ENCODE data around the gene PGA3. TPM values are rescaled to one million over a fixed set of nuclear protein-coding genes. Genes with fewer than 3 reads are reported as not detected.
"Not testable (repeated sequence)": the region's sequence is repeated elsewhere in the genome, so short reads cannot be mapped to it uniquely, and the experiment has no call there.

The PGA3 gene
- total RNA-seq, 1 donor from 2014 or later: 2.5 TPM

- no peak overlapping the region for H3K27ac ChIP-seq
- peaks cover 38% of the 10 kb centered on the region for H3K4me1 ChIP-seq
- no peak for DNase-seq (ENCODE audit: extremely low spot score in 2 of 2)
- no peak overlapping the region for H3K4me3 ChIP-seq
- no peak for TF ChIP-seq POLR2AphosphoS5 (IDR thresholded peaks at IDR 0.05; ENCODE audit: insufficient read depth in 1 of 2, low read depth in 1 of 2)
- no peak for TF ChIP-seq CTCF (IDR thresholded peaks at IDR 0.05)
- no peak for TF ChIP-seq POLR2A (IDR thresholded peaks at IDR 0.05)
- H3K27me3 ChIP-seq: no peaks in the 10 kb centered on the region
- intact Hi-C loops (cut with DNase I): no loop called here
- no peaks in the 10 kb centered on the region for H3K9me3 ChIP-seq
- H3K36me3 ChIP-seq: no peaks in the 10 kb centered on the region
Measured at GRCh38 chr11:61163021-61163420, 40.3 kb upstream of the PGA3 start.

GRCh38 chr11:61163714-61164605 lies 39.4 kb upstream of the PGA3 start:
- H3K36me3 ChIP-seq: no peaks in the 10 kb centered on the region
- DNase-seq (ENCODE audit: extremely low spot score in 2 of 2): no peak
- TF ChIP-seq POLR2AphosphoS5 (IDR thresholded peaks at IDR 0.05; ENCODE audit: insufficient read depth in 1 of 2, low read depth in 1 of 2): no peak
- no peak for TF ChIP-seq CTCF (IDR thresholded peaks at IDR 0.05)
- TF ChIP-seq POLR2A (IDR thresholded peaks at IDR 0.05): no peak
- peaks cover 29% of the 10 kb centered on the region for H3K4me1 ChIP-seq
- no peak overlapping the region for H3K27ac ChIP-seq
- no peaks in the 10 kb centered on the region for H3K9me3 ChIP-seq
- H3K4me3 ChIP-seq: no peak overlapping the region
- intact Hi-C loops (cut with DNase I): no loop called here
- no peaks in the 10 kb centered on the region for H3K27me3 ChIP-seq

- no peak for DNase-seq (ENCODE audit: extremely low spot score in 2 of 2)
- Histone ChIP-seq H3K27ac (no peak overlapping the region), H3K36me3 (no peaks in the 10 kb centered on the region), H3K27me3 (no peaks in the 10 kb centered on the region), H3K9me3 (no peaks in the 10 kb centered on the region), H3K4me3 (no peak overlapping the region), H3K4me1 (peaks cover 20% of the 10 kb centered on the region)
- intact Hi-C loops (cut with DNase I): no loop called here
- TF ChIP-seq CTCF (IDR thresholded peaks at IDR 0.05) (no peak), POLR2AphosphoS5 (IDR thresholded peaks at IDR 0.05; ENCODE audit: insufficient read depth in 1 of 2, low read depth in 1 of 2) (no peak), POLR2A (IDR thresholded peaks at IDR 0.05) (no peak)
Measured at GRCh38 chr11:61164606-61165424, 38.5 kb upstream of the PGA3 start.

GRCh38 chr11:61165785-61166184 lies 37.5 kb upstream of the PGA3 start:
- H3K27me3 ChIP-seq; H3K9me3 ChIP-seq; H3K4me3 ChIP-seq; H3K27ac ChIP-seq; H3K36me3 ChIP-seq; DNase-seq (ENCODE audit: extremely low spot score in 2 of 2); intact Hi-C loops (cut with DNase I): not testable (repeated sequence)
- peaks cover 11% of the 10 kb centered on the region for H3K4me1 ChIP-seq

GRCh38 chr11:61166331-61166730 lies 37.0 kb upstream of the PGA3 start:
- not testable (repeated sequence) for H3K27me3 ChIP-seq

More at GRCh38 chr11:61166331-61166730, 37.0 kb upstream of the PGA3 start:
- H3K9me3 ChIP-seq; H3K36me3 ChIP-seq; DNase-seq (ENCODE audit: extremely low spot score in 2 of 2); H3K4me3 ChIP-seq; intact Hi-C loops (cut with DNase I); H3K27ac ChIP-seq; H3K4me1 ChIP-seq: not testable (repeated sequence)
